H1 (cell line): ENCODE data around the gene FGF14. TPM values are rescaled to one million over a fixed set of nuclear protein-coding genes. Genes with fewer than 3 reads are reported as not detected.

Source experiments
- CHD7 ChIP-seq: fragments of 300-600 bp; sonication (generic); IDR thresholded peaks from 2 replicates; pipeline ENCODE4 v1.7.1; 2012; ENCODE audit warnings: low read length, moderate library complexity, mild to moderate bottlenecking, inconsistent platforms; ENCODE audit not compliant: insufficient replicate concordance
- JUND ChIP-seq: IDR thresholded peaks from 2 replicates; pipeline ENCODE4 v1.6.1; 2011; ENCODE audit warnings: mild to moderate bottlenecking, improper control_type of control experiment, low read length
- polyA plus RNA-seq, 7 experiments: library from polyadenylated mRNA; depleted of rRNA in 3 of 7; stranded (reverse) in 5 of 7; unstranded in 2 of 7; fragments of >200 nt in 5 of 7; fragments of 200-250 nt in 2 of 7; gene quantifications; 1 replicate in 5 of 7; 2 replicates in 1 of 7; 4 replicates in 1 of 7; pipeline versions ENCODE4 v1.2.1 to v1.2.3, GENCODE V29; 2011 to 2013; ENCODE audit warnings: missing spikeins in 2 of 7, mixed read lengths in 2 of 7
- total RNA-seq: library from RNA; stranded (reverse); fragmentation: NEBNext Ultra II Directional; extraction: Animal tissue kit (Norgen Biotek cat#: 25700); gene quantifications from 2 replicates; pipeline ENCODE4 v1.2.1, GENCODE V29; 2021

Gene FGF14
- total and polyA plus RNA-seq, 2 of the 8 experiments (the other 6 are each of a cell fraction or from before 2014, with no cell fraction given): 0.05 to 0.58 TPM

GRCh38 chr13:102225892-102226291, 176.0 kb downstream of the FGF14 start (continued):
- TF ChIP-seq CHD7: no peak
- TF ChIP-seq JUND: no peak
